ENCODE results near the gene RGL2. TPM values are rescaled to one million over a fixed set of nuclear protein-coding genes. Genes with fewer than 3 reads are reported as not detected.

The RGL2 gene
- total and polyA plus RNA-seq, 2 donors (not counting 1 experiment from before 2014, with no cell fraction given): 98.5 to 133 TPM

DNA sequence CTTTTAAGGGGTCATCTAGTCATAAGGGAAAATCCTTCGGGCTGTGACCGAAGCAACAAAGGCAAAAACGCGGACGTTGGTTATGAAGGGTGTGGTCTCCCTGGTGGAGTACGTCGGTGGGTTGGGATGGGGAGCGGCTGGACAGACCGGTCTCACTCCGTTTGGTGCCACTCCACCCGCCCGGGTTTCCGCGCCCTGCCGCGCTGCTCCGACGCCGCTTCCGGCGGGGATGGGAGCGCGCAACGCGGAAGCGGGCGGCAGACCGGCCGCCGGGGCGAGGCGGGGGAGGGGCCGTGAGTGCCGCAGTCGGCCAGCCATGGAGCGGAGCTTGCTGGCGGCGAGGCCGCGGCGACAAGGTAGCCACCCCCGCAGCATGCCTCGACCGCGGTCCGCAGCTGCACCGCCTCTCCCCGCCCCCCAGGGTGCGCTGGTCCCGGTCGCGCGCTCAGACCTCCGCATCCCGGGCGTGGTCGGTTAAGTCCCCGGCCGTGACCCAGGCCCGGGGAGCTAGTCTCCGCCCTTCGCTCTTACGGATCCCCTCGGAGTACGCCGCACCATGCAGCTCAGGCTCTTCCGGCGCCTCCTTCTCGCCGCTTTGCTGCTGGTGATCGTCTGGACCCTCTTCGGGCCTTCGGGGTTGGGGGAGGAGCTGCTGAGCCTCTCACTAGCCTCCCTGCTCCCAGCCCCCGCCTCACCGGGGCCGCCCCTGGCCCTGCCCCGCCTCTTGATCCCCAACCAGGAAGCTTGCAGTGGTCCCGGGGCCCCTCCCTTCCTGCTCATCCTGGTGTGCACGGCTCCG is 21.7 kb downstream of the RGL2 start, which contains the start of gene B3GALT4:
B3GALT4 (plus strand) TSS at position 260 of the 799 bp plus-strand sequence; CDS start at position 557, 297 bp downstream.
- Mint-ChIP-seq H3K27ac (peak within 1 kb of the TSS; percentile 98), H3K27me3 (no peaks in the 10 kb centered on the region), H3K4me3 (peak within 1 kb of the TSS; percentile 92), H3K4me1 (peaks cover 69% of the 10 kb centered on the region), H3K9me3 (ENCODE audit: insufficient read depth) (no peaks in the 10 kb centered on the region)
- DNase-seq (peak; percentile 88), ATAC-seq (ENCODE audit: low read depth) (peak; percentile 72)
- peaks cover 5 to 59% of the 10 kb centered on the region in 2 experiments for H3K36me3 ChIP-seq (replicated peaks in 1 of 2; ENCODE audit: control extremely low read depth in 1 of 2, control insufficient read depth in 1 of 2, extremely low read depth in 1 of 2, insufficient read depth in 2 of 2, low read length in 1 of 2)
- H2AFZ ChIP-seq (ENCODE audit: insufficient read depth, low read depth, low read length, poor library complexity, severe bottlenecking): peak within 1 kb of the TSS; percentile 90
- H3K9me3 ChIP-seq (ENCODE audit: control extremely low read depth in 1 of 3, control insufficient read depth in 2 of 3, insufficient read depth in 1 of 3, low read length in 2 of 3): no peaks in the 10 kb centered on the region
- H3K79me2 ChIP-seq (ENCODE audit: control insufficient read depth, insufficient read depth, low read length): peaks cover 33% of the 10 kb centered on the region
- peak within 1 kb of the TSS; percentile 59 to 86 (median 78) for H3K4me3 ChIP-seq (ENCODE audit: control extremely low read depth in 1 of 5, extremely low read depth in 1 of 5, insufficient read depth in 1 of 5, low read depth in 2 of 5, low read length in 4 of 5)
- intact Hi-C loops (cut with micrococcal nuclease): loop anchor here (1.0 kb wide), 3 partner anchors 12 to 68 kb away; partner anchors contain the start of genes PFDN6 and WDR46
- peaks cover 54% of the 10 kb centered on the region for H4K20me1 ChIP-seq (ENCODE audit: control insufficient read depth, insufficient read depth, low read length, poor library complexity, severe bottlenecking)
- ChIA-PET CTCF (interaction anchor here (0.6 to 3.9 kb wide), 21 partner anchors 10 to 812 kb away, joined by 3 to 41 read pairs (median 5); partner anchors contain the start of genes PFDN6, RGL2, TAPBP and WDR46), POLR2A (interaction anchor here (0.6 to 5.1 kb wide), 16 partner anchors 12 to 162 kb away, joined by 3 to 39 read pairs (median 8); partner anchors contain the start of genes KIFC1, PFDN6, RGL2 and RING1)
- peak within 1 kb of the TSS; percentile 95 for H3K4me2 ChIP-seq (replicated peaks; ENCODE audit: low read depth, low read length, poor library complexity, severe bottlenecking)
- H3K4me1 ChIP-seq (ENCODE audit: control insufficient read depth in 2 of 2, insufficient read depth in 2 of 2, low read length in 2 of 2): peaks cover 55 to 69% of the 10 kb centered on the region in 2 donors
- no peak for TF ChIP-seq EZH2 (IDR thresholded peaks at IDR 0.05; ENCODE audit: borderline replicate concordance, insufficient read depth, low read depth, low read length, poor library complexity, severe bottlenecking)
- TF ChIP-seq, protein P1, sequence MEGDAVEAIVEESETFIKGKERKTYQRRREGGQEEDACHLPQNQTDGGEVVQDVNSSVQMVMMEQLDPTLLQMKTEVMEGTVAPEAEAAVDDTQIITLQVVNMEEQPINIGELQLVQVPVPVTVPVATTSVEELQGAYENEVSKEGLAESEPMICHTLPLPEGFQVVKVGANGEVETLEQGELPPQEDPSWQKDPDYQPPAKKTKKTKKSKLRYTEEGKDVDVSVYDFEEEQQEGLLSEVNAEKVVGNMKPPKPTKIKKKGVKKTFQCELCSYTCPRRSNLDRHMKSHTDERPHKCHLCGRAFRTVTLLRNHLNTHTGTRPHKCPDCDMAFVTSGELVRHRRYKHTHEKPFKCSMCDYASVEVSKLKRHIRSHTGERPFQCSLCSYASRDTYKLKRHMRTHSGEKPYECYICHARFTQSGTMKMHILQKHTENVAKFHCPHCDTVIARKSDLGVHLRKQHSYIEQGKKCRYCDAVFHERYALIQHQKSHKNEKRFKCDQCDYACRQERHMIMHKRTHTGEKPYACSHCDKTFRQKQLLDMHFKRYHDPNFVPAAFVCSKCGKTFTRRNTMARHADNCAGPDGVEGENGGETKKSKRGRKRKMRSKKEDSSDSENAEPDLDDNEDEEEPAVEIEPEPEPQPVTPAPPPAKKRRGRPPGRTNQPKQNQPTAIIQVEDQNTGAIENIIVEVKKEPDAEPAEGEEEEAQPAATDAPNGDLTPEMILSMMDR (IDR thresholded peaks at IDR 0.05): peak; percentile 75
- H3K9ac ChIP-seq (ENCODE audit: low read length): peak within 1 kb of the TSS; percentile 91
- H3K27ac ChIP-seq (ENCODE audit: low read length in 2 of 2): peak within 1 kb of the TSS; percentile 80 to 87
- under 1% methylated on average over 80 of the region's 80 CpGs for WGBS (ENCODE audit: insufficient coverage)
- H3K27me3 ChIP-seq (replicated peaks in 1 of 4; ENCODE audit: control extremely low read depth in 1 of 4, control insufficient read depth in 3 of 4, insufficient read depth in 4 of 4, low read length in 3 of 4): no peaks in the 10 kb centered on the region

Measured in B cell (primary cell).